Testis (tissue), 2 donors: ENCODE results near the gene SCGB3A1.

Experiments used
- CTCF ChIP-seq, 3 experiments: fragments of 450-650 bp in 2 of 3; fragments of 200-600 bp in 1 of 3; sonication (generic) in 1 of 3; IDR thresholded peaks; one replicate each; pipeline ENCODE4 v1.5.1; 2016 to 2019; ENCODE audit warnings: antibody characterized with exemption in 3 of 3, mild to moderate bottlenecking in 2 of 3, moderate library complexity in 1 of 3
- POLR2A ChIP-seq: fragments of 450-650 bp; IDR thresholded peaks from one replicate; pipeline ENCODE4 v1.6.1; 2017; ENCODE audit warnings: antibody characterized with exemption, mild to moderate bottlenecking, moderate library complexity

DNA sequence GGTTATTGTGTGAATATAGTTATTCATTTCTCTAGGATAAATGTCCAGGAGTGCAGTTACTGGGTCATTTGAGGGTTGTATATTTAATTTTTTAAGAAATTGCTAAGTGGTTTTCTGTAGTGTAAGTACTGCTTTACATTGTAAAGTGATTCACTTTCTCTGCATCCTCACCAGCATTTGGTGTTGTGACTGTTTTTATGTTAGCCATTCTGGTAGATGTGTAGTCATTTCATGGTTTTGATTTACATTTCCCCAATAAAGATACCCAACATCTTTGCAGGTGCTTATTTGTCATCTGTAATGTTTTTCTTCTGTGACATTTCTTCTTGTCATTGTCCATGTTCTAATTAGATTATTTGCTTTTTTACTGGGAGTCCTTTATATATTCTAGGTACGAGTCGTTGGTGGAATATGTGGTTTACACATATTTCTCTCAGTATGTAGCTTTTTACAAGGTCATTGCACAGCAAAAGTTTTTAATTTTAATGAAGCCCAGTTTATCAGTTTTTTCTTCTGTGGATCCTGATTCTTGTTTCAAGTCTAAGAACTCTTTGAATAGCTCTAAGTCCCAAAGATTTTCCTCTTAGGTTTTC, 34.0 kb downstream of the SCGB3A1 start:
- TF ChIP-seq CTCF (IDR thresholded peaks at IDR 0.05): no peak
- TF ChIP-seq POLR2A: no peak
